Ascending aorta (tissue), 2 donors: ENCODE data around the gene SEPTIN7. TPM values are rescaled to one million over a fixed set of nuclear protein-coding genes. Genes with fewer than 3 reads are reported as not detected.
A peak's percentile ranks its signal among the peaks of the same experiment; 100 is the strongest.
"Not testable (repeated sequence)": the region's sequence is repeated elsewhere in the genome, so short reads cannot be mapped to it uniquely, and the experiment has no call there.

Experiments used
- DNase-seq, 2 donors: peaks; one replicate each; pipeline ENCODE4 v3.0.0-alpha.2; 2019; ENCODE audit warnings: low spot score in 2 of 2
- H3K27ac ChIP-seq, 2 donors: fragments of 200-600 bp; sonication (generic); one replicate each; pipeline ENCODE4 v1.5.1; 2016 to 2017; ENCODE audit warnings: mild to moderate bottlenecking in 1 of 2
- H3K27me3 ChIP-seq: fragments of 200-600 bp; sonication (generic); one replicate; pipeline ENCODE4 v1.5.1; 2017
- H3K36me3 ChIP-seq, 2 donors: fragments of 200-600 bp; sonication (generic); one replicate each; pipeline ENCODE4 v1.5.1; 2016
- H3K4me1 ChIP-seq, 2 donors: fragments of 200-600 bp; sonication (generic); one replicate each; pipeline ENCODE4 v1.5.1; 2016 to 2017; ENCODE audit warnings: mild to moderate bottlenecking in 1 of 2
- H3K4me3 ChIP-seq, 2 donors: fragments of 200-600 bp; sonication (generic); one replicate each; pipeline ENCODE4 v1.5.1; 2016 to 2017; ENCODE audit warnings: mild to moderate bottlenecking in 1 of 2
- H3K9me3 ChIP-seq, 2 donors: fragments of 200-600 bp; sonication (generic); one replicate each; pipeline ENCODE4 v1.5.1; 2016
- intact Hi-C: fragments of 100-400 bp; cut with DNase I; formaldehyde crosslinking; loops from one replicate; pipeline ENCODE4 v1.15.1; 2023
- total RNA-seq: library from RNA; depleted of rRNA; stranded (reverse); fragments of >200 nt; gene quantifications from one replicate; pipeline ENCODE4 v1.1.0, GENCODE V29; 2016
- TF ChIP-seq, protein P1 (sequence below), 3 experiments: fragments of 200-600 bp in 2 of 3; fragments of 450-650 bp in 1 of 3; sonication (generic) in 2 of 3; IDR thresholded peaks; one replicate each; pipeline ENCODE4 v1.5.1; 2016 to 2019; ENCODE audit warnings: antibody characterized with exemption in 3 of 3, mild to moderate bottlenecking in 1 of 3, moderate library complexity in 1 of 3

Gene SEPTIN7
- 171 TPM for total RNA-seq

DNA sequence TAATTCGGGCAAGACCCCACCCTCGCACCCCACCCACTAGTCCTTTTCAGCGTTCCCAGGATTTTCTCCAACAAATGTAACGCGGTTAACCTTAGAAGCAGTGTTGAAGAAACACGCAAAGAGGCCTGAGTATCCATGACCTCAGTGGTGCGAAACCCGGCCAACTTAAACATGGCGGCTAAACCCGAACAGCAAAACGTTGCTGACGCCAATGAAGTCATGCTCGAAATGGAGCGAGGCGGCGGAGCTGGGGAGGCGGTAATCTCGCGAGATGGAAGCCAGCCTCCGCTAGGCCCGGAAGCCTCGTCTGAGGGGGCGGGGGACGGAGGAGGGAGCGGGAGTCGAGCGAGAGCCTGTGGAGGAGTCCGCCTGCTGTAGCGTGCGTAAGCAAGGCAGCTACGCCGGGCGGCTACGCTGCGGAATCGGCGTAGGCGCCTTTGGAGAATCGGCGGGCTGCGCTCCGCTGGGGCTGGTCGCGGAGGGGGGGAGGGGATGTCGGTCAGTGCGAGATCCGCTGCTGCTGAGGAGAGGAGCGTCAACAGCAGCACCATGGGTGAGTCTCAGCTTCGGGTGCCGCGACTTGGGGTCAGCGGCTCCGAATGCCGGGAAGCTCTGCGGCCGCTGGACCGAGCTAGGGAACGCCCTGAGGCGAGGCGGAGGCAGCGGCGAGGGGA is at the start of gene SEPTIN7:
Gene SEPTIN7 (plus strand): TSS at position 340 of the 674 bp plus-strand sequence. CDS start 153 bp downstream, at position 493.
- TF ChIP-seq, protein P1, sequence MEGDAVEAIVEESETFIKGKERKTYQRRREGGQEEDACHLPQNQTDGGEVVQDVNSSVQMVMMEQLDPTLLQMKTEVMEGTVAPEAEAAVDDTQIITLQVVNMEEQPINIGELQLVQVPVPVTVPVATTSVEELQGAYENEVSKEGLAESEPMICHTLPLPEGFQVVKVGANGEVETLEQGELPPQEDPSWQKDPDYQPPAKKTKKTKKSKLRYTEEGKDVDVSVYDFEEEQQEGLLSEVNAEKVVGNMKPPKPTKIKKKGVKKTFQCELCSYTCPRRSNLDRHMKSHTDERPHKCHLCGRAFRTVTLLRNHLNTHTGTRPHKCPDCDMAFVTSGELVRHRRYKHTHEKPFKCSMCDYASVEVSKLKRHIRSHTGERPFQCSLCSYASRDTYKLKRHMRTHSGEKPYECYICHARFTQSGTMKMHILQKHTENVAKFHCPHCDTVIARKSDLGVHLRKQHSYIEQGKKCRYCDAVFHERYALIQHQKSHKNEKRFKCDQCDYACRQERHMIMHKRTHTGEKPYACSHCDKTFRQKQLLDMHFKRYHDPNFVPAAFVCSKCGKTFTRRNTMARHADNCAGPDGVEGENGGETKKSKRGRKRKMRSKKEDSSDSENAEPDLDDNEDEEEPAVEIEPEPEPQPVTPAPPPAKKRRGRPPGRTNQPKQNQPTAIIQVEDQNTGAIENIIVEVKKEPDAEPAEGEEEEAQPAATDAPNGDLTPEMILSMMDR (IDR thresholded peaks at IDR 0.05) = no peak
- H3K4me3 ChIP-seq = peak within 1 kb of the TSS; percentile 81 to 83

DNA sequence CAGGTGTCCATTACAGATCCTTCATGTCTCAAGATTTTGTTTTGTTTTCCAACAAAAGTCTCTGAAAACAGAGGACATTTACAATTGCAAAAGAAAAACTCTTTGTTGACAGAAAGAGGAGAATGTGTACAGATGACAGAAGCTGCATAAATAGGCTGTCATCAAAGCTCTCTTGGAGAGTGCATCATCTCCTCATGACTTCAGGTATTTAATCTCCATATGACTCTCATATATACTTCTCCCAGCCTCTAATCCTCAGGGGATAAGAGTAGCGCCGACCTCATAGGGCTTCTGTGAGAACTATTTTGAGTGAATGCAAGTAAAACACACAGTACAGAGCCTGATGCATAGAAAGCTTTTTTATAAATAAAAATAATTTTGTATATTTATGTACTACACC is 48.1 kb upstream of the SEPTIN7 start:
- H3K27me3 ChIP-seq = no peaks in the 10 kb centered on the region
- no peak overlapping the region for H3K4me3 ChIP-seq
- no peaks in the 10 kb centered on the region for H3K4me1 ChIP-seq
- H3K36me3 ChIP-seq = no peaks in the 10 kb centered on the region
- TF ChIP-seq, protein P1 (IDR thresholded peaks at IDR 0.05) = no peak
- intact Hi-C loops = no loop called here
- no peak overlapping the region for H3K27ac ChIP-seq
- DNase-seq = no peak
- H3K9me3 ChIP-seq = no peaks in the 10 kb centered on the region

More for the DNA sequence above, at the start of gene SEPTIN7:
- Histone ChIP-seq H3K36me3 (no peaks in the 10 kb centered on the region), H3K4me1 (peaks cover 0 to 15% of the 10 kb centered on the region in 2 donors), H3K27ac (peak within 1 kb of the TSS; percentile 98 to 99), H3K9me3 (no peaks in the 10 kb centered on the region), H3K27me3 (no peaks in the 10 kb centered on the region)
- DNase-seq = peak; percentile 97 to 99
- intact Hi-C loops = loop anchor here (2.0 to 10.0 kb wide), 8 partner anchors 66 to 586 kb away; partner anchors contain the start of genes ANLN and EEPD1

DNA sequence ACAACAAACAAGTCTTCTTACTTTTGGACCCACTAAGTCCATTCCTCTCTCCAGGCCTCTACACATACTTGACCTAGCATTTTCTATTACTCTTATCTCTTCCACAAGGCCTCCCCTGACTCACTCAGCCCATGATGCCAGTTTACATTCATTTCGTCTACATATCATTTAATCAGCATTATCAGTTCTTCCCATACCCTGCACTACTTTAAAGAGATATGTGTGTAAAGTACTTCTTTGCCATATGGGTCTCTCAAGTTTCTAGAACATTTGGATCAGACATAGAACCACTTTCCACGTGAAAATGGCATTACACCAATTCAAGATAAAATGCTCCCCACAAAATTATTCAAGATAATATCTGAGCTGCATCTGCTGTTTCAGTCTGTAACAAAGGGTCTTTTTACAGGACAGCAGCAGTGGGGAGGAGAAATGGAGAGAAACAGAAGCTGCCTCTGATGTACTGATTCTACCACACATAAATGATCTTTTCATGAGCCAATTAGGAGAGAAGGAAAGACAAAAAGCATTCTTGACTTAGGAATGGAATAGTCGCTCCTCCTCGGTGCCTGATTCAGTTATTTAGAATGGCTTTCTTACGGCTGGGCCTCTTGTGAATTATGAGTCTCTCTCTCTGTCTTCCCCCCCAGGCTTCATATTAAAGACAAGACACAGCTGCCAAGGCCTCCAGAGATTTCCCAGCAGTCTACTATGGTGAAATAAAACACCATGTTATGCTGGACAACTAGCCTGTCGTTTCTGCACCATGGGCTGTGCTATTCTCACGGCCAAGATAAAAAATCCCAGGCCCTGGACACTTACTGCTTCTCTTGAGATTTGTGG is 46.9 kb upstream of the SEPTIN7 start:
- Histone ChIP-seq H3K27me3 (no peaks in the 10 kb centered on the region), H3K36me3 (no peaks in the 10 kb centered on the region), H3K4me1 (no peaks in the 10 kb centered on the region), H3K4me3 (no peak overlapping the region), H3K9me3 (no peaks in the 10 kb centered on the region), H3K27ac (no peak overlapping the region)
- TF ChIP-seq, protein P1 (IDR thresholded peaks at IDR 0.05) = no peak
- DNase-seq = no peak
- intact Hi-C loops = no loop called here

DNA sequence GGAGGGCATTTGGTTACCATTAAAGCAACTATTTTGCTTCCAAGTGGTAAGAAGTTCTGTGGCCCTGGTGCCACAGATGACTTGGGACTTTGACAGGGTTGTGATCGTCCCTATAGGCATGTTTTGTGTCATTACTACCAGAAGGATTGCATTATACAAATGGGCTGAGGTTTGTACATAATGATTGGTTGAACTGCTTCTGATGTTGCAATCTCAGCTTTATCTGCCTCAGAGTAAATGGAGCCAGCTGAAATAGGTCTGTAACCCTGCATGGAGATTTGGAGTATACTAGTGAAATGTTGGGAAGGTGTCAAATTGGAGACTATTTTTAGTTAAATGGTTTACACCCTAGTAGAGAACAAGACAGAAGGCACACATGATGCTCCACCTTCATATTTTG is 46.1 kb upstream of the SEPTIN7 start:
- no peak for DNase-seq
- intact Hi-C loops = no loop called here
- Histone ChIP-seq H3K4me1 (no peaks in the 10 kb centered on the region), H3K27ac (no peak overlapping the region), H3K9me3 (no peaks in the 10 kb centered on the region), H3K4me3 (no peak overlapping the region), H3K27me3 (no peaks in the 10 kb centered on the region), H3K36me3 (no peaks in the 10 kb centered on the region)
- TF ChIP-seq, protein P1 (IDR thresholded peaks at IDR 0.05) = no peak

DNA sequence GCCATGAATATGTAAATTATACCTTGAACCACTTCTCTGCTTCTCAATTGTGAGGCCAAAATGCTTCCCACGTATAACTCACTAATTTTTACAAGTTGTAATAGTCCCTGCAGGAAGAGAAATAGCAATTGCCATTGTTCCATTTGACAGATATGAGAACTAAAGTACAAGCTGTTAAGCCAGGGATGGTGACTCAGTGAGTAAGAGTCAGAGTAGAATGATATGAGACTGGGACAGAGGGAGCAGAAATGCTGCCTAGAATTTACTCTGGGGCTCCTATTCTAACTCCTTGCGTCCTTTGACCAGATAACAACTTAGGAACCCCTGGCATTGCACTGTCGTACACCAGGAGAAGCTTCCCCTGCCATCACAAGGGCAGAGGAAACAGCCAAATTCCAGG is 45.1 kb upstream of the SEPTIN7 start:
- no peak overlapping the region for H3K27ac ChIP-seq
- no peaks in the 10 kb centered on the region for H3K27me3 ChIP-seq
- H3K9me3 ChIP-seq = no peaks in the 10 kb centered on the region
- no peak overlapping the region for H3K4me3 ChIP-seq
- no peaks in the 10 kb centered on the region for H3K36me3 ChIP-seq
- no peak for DNase-seq
- no peaks in the 10 kb centered on the region for H3K4me1 ChIP-seq
- intact Hi-C loops = no loop called here
- TF ChIP-seq, protein P1 (IDR thresholded peaks at IDR 0.05) = no peak

DNA sequence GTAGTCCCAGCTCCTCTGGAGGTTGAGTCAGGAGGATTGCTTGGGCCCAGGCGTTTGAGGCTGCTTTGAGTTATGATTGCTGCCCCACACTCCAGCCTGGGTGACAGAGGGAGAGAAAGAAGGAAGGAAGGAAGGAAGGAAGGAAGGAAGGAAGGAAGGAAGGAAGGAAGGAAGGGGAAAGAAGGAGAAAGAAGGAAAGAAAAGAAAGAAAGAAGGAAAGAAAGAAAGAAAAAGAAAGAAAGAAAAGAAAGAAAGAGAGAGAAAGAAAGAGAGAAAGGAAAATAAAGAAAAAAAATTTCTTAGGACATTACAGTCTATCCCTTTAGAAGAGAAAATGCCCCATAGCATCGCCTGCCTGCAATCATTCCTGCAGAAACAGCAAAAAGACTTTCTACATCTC is 44.4 kb upstream of the SEPTIN7 start:
- DNase-seq, H3K9me3 ChIP-seq, H3K27ac ChIP-seq, H3K4me3 ChIP-seq, H3K36me3 ChIP-seq, H3K4me1 ChIP-seq, H3K27me3 ChIP-seq, intact Hi-C loops: not testable (repeated sequence)
